Testis (tissue), 3 donors: ENCODE measurements around the gene GASK1A. TPM values are rescaled to one million over a fixed set of nuclear protein-coding genes. Genes with fewer than 3 reads are reported as not detected.

Experiments
- DNase-seq: peaks from one replicate; pipeline ENCODE4 v3.0.0-alpha.2; 2019
- H3K27ac ChIP-seq, 2 donors: fragments of 200-600 bp; sonication (generic); one replicate each; pipeline ENCODE4 v1.5.1; 2019
- H3K27me3 ChIP-seq: fragments of 200-600 bp; sonication (generic); one replicate; pipeline ENCODE4 v1.5.1; 2019
- H3K36me3 ChIP-seq: fragments of 200-600 bp; sonication (generic); one replicate; pipeline ENCODE4 v1.5.1; 2017; ENCODE audit warnings: low read depth; ENCODE audit errors: missing control alignments
- H3K4me1 ChIP-seq: fragments of 200-600 bp; sonication (generic); one replicate; pipeline ENCODE4 v1.5.1; 2019
- H3K4me3 ChIP-seq, 2 donors: fragments of 200-600 bp; sonication (generic); one replicate each; pipeline ENCODE4 v1.5.1; 2017 to 2019
- H3K9me3 ChIP-seq: fragments of 200-600 bp; sonication (generic); one replicate; pipeline ENCODE4 v1.5.1; 2017
- POLR2A ChIP-seq: fragments of 450-650 bp; IDR thresholded peaks from one replicate; pipeline ENCODE4 v1.6.1; 2017; ENCODE audit warnings: antibody characterized with exemption, mild to moderate bottlenecking, moderate library complexity
- WGBS, 2 donors: methylation state at CpG; one replicate each; pipeline ENCODE4 v1.1.5; 2018; 5-methylcytosine and 5-hydroxymethylcytosine counted together
- intact Hi-C: fragments of 100-400 bp; cut with DNase I; formaldehyde crosslinking; loops from one replicate; pipeline ENCODE4 v1.15.1; 2023; ENCODE audit warnings: low total_unique reads
- polyA plus RNA-seq: library from polyadenylated mRNA; stranded (reverse); fragments of 350-450 nt; fragmentation: Illumina TruSeq; extraction: RNeasy Lipid Tissue Mini Kit (QIAGEN cat#74804); gene quantifications from one replicate; pipeline ENCODE4 v1.2.3, GENCODE V29; 2014; ENCODE audit warnings: low read depth, low replicate concordance; ENCODE audit not compliant: insufficient read depth
- total RNA-seq, 2 donors: library from RNA; depleted of rRNA; stranded (reverse); fragments of >200 nt; gene quantifications; one replicate each; pipeline ENCODE4 v1.2.3, GENCODE V29; 2016
- TF ChIP-seq, protein P1 (sequence below), 3 experiments: fragments of 450-650 bp in 2 of 3; fragments of 200-600 bp in 1 of 3; sonication (generic) in 1 of 3; IDR thresholded peaks; one replicate each; pipeline ENCODE4 v1.5.1; 2016 to 2019; ENCODE audit warnings: antibody characterized with exemption in 3 of 3, mild to moderate bottlenecking in 2 of 3, moderate library complexity in 1 of 3

The GASK1A gene
- total and polyA plus RNA-seq, 3 donors from 2014 or later, result 6.2 to 22.2 (median 18.7) TPM

DNA sequence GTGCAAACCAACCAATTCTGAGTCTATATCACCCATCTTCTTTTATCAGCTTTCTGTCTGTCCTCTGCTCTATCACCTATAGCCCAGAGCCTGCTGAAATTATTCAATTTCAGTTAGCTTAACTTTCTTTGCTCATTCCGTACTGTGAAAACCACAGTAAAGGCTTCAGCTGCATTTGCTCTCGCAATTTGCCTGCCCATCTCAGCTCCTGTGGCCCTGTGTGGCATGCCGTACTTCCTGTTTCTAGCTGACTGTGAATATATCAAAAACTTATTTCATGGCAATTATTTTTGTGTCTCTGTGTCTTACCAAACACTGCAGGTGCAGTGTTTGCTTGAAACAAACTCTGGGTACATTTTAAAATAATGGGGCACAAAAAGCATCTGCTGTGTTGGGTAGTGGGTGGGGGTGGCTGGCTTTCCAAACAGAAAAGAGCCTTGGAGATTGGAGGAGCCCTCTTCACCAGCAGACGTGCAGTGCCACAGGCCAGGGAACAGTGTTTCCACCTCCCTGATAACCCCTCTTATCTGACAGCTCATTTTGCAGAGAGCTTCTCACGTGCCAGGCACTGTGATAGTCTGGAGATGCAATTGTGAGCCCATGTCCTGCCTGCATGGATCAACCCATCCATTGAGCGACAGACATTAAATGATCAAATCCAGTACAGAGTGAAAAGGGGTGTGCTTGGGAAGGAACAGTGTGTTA lies 45.2 kb downstream of the GASK1A start:
- no peak for DNase-seq

DNA sequence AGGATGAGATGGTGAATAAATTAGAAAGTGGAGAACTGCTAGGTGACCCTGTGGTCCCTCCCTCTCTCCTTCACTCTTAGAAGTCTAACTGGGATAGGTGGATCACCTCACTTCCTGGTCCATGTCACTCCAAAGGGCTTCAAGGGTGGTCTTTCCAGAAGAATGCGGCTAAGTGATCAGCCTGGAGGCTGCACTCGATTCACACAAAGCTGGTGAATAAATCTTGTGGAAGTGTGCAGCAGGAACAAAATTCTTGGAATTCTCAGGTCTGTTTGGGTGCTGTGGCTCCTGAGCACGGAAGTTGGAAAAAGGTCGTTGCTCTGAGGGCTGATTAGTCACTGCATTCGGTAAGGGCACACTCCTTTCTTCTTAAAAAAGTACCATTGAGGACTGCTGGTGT lies 46.3 kb downstream of the GASK1A start:
- intact Hi-C loops, result no loop called here
- H3K4me1 ChIP-seq, result no peaks in the 10 kb centered on the region
- 50 to 68% methylated on average over 5 of the region's 5 CpGs for WGBS, 2 donors
- H3K27me3 ChIP-seq, result no peaks in the 10 kb centered on the region
- no peak for DNase-seq
- TF ChIP-seq, protein P1, sequence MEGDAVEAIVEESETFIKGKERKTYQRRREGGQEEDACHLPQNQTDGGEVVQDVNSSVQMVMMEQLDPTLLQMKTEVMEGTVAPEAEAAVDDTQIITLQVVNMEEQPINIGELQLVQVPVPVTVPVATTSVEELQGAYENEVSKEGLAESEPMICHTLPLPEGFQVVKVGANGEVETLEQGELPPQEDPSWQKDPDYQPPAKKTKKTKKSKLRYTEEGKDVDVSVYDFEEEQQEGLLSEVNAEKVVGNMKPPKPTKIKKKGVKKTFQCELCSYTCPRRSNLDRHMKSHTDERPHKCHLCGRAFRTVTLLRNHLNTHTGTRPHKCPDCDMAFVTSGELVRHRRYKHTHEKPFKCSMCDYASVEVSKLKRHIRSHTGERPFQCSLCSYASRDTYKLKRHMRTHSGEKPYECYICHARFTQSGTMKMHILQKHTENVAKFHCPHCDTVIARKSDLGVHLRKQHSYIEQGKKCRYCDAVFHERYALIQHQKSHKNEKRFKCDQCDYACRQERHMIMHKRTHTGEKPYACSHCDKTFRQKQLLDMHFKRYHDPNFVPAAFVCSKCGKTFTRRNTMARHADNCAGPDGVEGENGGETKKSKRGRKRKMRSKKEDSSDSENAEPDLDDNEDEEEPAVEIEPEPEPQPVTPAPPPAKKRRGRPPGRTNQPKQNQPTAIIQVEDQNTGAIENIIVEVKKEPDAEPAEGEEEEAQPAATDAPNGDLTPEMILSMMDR (IDR thresholded peaks at IDR 0.05), result no peak
- no peak for TF ChIP-seq POLR2A
- no peak overlapping the region for H3K27ac ChIP-seq
- no peaks in the 10 kb centered on the region for H3K9me3 ChIP-seq
- H3K36me3 ChIP-seq, result no peaks in the 10 kb centered on the region
- H3K4me3 ChIP-seq, result no peak overlapping the region

More for the DNA sequence above, 45.2 kb downstream of the GASK1A start:
- H3K9me3 ChIP-seq, result no peaks in the 10 kb centered on the region
- intact Hi-C loops, result no loop called here
- 68 to 81% methylated on average over 5 to 6 of the region's 6 CpGs for WGBS, 2 donors
- H3K36me3 ChIP-seq, result no peaks in the 10 kb centered on the region
- no peaks in the 10 kb centered on the region for H3K27me3 ChIP-seq
- H3K4me1 ChIP-seq, result no peaks in the 10 kb centered on the region
- H3K27ac ChIP-seq, result no peak overlapping the region
- H3K4me3 ChIP-seq, result no peak overlapping the region
- TF ChIP-seq POLR2A, result no peak
- TF ChIP-seq, protein P1 (IDR thresholded peaks at IDR 0.05), result no peak

DNA sequence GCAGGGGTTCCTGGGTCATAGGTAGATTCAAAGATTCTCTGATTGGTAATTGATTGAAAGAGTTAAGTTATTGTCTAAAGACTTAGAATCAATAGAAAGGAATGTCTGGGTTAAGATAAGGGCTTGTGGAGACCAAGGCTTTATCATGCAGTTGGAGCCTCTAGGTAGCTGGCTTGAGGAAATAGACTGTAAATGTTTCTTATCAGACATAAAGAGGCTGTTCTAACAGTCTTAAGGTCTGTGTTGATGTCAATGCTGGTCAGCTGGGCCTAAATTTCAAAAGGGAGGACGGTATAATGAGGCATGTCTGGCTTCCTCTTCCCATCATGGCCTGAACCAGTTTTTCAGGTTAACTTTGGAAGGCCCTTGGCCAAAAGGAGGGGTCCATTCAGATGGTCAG lies 48.9 kb downstream of the GASK1A start:
- Histone ChIP-seq H3K4me1 (no peaks in the 10 kb centered on the region), H3K9me3 (no peaks in the 10 kb centered on the region), H3K36me3 (no peaks in the 10 kb centered on the region), H3K27me3 (no peaks in the 10 kb centered on the region), H3K4me3 (no peak overlapping the region), H3K27ac (no peak overlapping the region)
- WGBS, 2 donors, result 73 to 81% methylated on average over 1 of the region's 1 CpG
- intact Hi-C loops, result no loop called here
- TF ChIP-seq POLR2A, result no peak
- TF ChIP-seq, protein P1 (IDR thresholded peaks at IDR 0.05), result no peak
- DNase-seq, result no peak

DNA sequence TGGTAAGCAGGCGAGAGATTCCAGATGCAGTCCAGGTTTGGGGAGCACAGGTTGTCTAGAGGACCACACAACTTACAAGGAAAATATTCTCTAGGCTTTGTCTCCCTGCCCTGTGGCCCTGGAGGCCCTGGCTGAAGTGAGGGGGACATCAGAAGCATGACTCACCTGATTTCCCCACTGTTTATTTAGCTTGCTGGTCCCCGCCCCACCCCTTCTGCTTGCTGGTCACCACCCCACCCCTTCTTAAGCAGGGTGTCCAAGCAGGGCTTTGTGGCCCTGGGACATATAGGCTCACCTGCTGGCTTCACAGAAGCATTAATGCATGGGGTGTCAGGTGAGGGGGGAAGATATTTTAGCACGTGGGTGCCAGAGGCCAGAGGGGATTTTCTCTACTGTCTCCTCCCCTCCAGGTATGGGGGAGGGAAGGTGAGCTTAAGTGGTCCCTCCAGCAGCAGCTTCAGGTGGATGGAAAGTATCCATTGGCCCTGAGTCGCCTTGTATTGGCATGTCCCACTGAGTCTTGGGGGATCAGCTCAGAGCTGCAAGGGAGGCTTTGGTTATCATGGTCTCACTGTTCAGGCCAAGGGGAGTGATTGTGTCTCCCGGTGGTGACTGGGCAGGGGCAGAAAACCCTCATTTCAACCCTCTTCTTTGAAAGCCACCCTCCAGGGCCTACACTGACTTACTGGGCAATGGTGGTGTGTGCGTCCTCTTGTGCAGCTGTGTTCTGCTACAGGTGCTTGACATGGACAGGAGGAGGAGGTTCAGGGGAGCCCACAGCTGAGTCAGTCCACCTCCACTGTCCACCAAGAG lies 49.8 kb downstream of the GASK1A start:
- 94 to 97% methylated on average over 6 of the region's 6 CpGs for WGBS, 2 donors
- Histone ChIP-seq H3K27ac (no peak overlapping the region), H3K36me3 (no peaks in the 10 kb centered on the region), H3K27me3 (no peaks in the 10 kb centered on the region), H3K4me3 (no peak overlapping the region), H3K9me3 (no peaks in the 10 kb centered on the region), H3K4me1 (no peaks in the 10 kb centered on the region)
- no peak for TF ChIP-seq POLR2A
- TF ChIP-seq, protein P1 (IDR thresholded peaks at IDR 0.05), result no peak
- DNase-seq, result no peak
- intact Hi-C loops, result no loop called here
